ENCODE results near the gene TRDMT1. TPM values are rescaled to one million over a fixed set of nuclear protein-coding genes. Genes with fewer than 3 reads are reported as not detected.

Gene TRDMT1
- total RNA-seq, 2 experiments from 2014 or later = 12.3 to 12.7 TPM

Other genes with a start within 250 kb of the TRDMT1 start
- under 1 TPM; 0.80 to 0.81 TPM for gene CUBN, start 71.9 kb downstream of the TRDMT1 start, total RNA-seq
- 1,000 to 10,000 TPM; 2,572 to 2,607 TPM for gene VIM, start 26.6 kb upstream of the TRDMT1 start, total RNA-seq